HG02943 (cell line): Measurements from ENCODE around the gene SLX9.

ENCODE experiments used
- ATAC-seq: cut with Tn5 transposase; IDR thresholded peaks from one replicate; pipeline ENCODE4 v1.9.1; 2021; ENCODE audit warnings: mild to moderate bottlenecking, low read depth, moderate library complexity; ENCODE audit not compliant: unreplicated experiment

Gene SLX9

DNA sequence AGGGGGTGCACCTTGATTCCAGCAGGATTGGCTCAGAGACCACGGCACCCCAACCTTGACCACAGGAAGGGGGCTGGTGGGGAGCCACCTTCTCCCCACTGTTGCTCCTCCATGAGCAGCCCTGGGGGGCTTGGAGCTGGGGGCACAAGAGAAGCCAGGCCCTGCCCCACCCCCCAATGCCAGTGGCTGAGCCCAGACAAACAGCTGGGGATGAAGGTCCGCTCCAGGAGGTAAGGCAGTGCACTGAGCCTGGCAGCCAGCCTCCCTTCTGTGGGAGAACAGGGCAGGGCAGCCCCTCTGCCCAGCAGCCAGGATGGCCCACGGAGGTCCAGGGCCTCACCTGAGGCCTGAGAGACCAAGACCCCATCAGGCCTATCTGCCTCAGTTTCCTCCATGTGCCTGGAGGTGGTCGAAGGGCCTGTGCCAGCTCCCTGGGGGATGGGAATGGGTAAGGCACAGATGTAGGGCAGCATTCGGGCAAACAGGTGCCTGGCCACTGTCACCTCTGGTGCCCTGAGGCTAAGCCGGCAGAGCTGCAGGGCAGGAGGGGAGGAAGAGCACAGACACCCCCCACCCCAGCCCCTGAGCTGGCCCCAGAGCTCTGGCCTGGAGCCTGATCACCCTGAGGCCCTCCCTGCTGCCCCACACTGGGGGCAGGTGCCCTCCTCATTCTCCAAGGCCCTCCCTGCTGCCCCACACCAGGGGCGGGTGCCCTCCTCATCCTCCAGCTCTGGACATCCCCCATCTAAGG lies 26.2 kb upstream of the SLX9 start:
- ATAC-seq: no peak

DNA sequence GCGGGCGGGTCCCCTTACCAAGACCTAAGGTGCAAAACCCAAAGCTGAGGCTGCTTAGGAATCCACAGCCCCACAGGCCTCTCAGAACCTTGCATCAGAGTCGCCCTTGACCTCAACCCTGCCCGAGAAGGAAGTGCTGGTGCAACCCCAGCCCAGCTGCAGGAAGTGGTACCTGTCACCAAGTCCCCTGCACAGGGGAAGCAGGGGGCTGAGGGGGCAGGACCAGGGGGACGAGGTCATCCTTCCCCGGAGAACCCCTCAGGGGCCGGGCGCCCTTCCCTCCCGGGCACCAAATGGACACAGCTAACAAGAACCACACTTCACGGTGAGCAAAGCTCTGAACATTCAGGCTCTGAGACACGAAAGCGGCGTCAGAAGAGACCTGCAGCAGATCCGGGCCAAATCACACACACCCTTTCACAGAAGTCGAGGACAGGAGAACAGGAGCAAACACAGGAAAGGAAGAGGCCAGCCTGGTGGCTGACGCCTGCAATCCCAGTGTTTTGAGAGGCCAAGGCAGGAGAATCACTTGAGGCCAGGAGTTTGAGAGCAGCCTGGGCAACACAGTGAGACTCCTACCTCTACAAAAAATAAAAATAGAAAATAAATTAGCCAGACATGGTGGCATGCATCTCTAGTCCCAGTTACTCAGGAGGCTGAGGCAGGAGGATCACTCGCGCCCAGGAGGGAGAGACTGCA lies 25.5 kb upstream of the SLX9 start:
- ATAC-seq: no peak

DNA sequence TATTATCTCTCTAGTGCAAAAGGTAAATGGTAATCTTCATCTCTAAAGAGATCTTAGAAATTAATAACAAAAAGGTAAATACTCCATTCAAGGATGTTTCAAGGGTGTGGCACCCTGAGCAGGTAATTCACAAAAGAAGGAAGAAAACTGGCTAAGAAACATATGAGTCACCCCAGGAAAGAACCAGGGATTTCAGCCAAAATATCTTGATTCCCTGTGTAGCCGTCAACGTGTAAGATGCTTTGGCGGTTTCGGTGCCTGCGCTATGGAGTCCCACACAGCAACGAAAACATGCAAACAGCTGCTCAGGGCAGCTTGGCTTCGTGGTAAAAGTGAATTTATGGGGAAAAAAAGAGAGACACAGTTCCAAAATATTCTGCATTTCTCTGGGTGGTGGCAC lies 22.9 kb upstream of the SLX9 start:
- ATAC-seq: no peak

DNA sequence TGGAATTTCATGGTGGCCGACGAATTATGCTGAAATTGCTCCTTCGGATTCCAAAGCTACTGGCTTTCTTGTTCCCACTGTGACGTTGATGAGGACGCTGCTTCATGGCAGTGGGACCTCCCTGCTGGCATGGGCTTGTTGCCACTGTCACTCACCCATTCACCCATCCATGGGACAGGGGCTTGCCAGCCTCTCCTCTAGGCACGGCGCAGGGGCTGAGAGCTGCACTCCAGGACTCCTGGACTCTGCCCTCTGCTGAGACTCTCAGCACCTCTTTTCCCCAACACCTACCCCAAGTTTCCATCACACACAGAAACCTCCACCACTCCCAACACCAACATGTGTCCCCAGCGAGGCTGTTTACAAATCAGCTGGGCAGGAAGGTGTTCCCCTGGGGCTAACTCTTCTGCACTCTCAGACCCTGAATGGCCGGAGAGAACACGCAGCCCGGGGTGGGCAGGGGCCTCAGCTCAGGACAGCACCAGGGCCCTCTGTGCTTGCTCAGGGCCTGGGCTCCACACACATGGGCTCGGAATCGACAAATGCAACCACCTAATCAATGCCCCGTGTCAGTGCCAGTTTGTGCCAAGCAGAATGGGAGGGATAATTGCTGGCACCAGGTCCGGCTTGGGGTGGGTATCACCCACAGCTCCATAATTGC lies 22.3 kb upstream of the SLX9 start:
- ATAC-seq: no peak

DNA sequence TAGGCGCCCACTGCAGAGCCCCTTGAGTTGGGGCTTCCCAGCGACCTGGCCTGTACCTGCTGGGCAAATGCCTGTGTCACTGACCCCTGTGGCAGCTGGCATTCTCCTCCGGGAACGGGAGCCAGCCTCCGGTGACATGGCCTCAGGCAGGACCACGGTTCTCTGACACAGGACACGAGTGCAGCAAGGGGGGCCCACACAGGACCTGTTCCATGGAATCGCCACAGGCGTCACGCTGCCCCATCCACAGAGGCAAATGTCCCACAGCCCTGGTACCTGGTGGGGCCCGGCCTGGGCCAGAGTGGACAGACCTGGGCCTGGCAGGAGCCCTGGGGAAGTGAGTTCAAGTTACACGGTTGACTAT lies 21.7 kb upstream of the SLX9 start:
- ATAC-seq: no peak

DNA sequence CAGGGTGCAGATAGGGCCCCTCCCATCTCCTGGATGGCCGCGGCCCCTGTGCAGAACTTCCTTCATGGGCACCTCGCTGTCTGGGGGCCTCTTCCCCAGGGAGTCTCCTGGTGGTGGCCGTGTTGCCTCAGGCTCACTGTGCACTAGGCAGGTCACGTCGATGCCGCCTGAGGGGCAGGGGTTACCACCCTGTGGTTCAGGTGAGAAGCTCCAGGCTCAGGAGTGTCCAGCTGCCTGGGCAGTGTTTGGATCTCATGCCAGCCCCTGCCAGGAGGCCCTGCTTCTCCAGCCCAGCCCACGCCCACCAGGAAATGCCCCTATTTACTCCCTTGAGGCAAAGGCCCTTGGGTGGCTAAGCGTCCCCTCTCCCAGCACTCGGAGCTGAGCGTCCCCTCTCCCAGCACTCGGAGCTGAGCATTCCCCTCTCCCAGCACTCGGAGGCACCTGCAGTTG lies 21.2 kb upstream of the SLX9 start:
- no peak for ATAC-seq

DNA sequence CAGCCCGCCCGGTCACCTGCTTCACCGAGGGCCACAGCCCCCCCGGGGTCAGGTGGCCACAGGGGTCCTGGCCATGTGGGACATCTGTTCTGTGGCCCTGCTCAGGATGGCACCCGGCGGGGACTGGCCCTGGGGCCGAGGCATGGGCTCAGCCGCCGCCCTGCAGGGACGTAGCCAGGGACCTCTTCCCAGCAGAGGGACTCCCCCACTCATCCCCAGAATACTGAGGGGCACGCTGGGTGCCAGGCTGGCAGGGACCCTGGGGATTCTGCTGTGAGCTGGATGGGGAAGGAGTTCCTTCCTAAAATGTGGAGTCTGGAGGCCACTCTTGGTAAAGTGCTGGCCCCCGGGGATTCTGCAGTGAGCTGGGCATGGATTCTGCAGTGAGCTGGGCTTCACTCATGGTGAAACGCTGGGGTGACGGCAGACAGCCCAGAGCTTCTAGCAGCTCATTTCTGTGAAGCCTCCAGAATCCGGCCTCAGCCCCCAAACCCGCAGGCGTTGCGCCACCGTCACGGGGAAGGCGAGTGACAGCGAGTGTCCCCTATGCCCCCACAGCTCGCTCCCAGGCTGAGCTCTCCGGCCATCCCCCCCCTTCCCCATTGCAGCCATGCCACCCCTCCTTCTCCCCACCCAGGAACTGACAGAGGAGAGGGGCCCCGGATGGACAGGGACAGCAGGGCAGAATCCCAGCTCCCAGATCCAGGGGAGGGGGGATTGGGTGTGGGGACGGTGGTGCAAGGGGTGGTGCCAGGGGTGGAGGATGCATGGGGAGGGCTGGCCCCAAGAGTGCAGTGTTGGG lies 20.5 kb upstream of the SLX9 start:
- ATAC-seq: no peak

DNA sequence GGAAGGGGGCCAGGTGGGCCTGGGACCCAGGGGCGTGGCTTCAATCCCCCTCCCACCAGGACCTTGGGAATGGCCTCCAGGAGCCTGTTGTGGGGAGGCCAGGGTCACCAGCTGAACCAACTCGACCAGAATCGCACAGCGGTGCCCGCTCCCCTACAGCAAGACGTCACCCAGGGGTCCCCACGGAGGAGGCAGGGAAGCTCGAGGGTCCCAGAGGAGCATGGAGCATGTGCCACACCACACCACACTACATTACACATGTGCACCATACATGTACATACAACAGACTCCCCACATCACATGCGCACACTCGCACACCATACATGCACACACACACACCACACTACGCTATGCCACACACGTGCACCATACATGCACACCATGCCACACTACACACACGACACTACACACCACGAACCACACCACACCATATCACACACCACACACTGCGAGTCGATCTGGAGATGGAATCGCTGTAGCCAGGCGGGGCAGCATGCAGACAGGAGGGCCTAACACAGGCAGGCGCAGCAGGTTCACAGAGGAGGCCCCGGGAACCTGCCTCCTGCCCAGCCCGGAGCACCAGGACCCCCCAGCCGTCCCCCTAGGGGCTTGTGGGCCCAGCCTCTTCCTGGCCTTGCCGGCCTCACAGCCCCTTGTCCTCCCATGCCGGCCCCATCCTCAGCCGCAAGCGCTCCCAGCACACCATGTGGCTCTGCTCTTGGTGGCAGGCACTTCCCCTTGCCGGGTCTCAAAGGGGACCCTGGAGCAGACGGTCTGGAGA lies 19.7 kb upstream of the SLX9 start:
- peak; percentile 25 for ATAC-seq

DNA sequence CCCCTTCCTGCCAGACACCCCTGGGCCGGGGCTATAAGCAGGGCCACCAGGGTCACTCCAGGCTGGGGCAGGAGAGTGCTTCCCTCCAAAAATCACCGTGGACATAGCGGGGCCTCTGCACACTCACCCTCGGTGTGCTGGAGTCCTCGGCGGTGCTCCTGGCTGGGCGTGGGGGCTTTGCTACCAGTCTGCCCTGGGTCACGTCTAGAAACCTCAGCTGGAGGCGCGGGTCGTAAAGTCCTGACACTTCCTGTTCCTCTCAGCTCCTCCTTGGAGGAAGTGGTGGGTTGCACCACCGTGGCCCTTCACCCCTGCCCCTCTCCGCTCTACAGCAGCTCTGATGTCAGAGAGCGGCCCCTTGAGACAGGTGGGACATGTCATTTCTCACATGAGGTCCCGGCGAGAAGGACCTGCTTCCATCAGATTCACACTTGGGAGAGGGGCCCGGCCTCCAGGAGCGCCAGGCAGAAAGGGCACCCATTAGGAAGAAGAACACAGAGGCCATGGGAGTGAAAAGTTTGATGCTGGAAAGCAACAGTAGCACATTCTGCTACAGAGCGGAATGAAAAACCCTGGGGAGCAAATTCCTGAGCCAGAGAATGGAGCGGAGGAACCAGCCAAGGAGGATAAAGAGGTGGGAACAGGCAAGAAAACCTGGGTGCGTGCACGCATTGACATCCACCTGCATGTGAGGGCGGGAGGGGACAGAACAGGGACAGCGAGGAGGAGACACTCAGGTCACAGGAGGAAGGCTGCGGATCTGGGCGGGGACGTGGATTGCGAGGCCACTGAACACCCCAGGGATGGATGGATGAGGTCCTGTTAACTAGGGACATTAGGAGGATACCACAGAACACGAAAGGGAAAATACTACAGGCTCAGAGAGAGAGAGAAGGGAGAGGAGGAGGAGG lies 18.9 kb upstream of the SLX9 start, which contains the start of gene ITGB2:
Gene ITGB2 (minus strand): TSS at position 206 of the 911 bp plus-strand sequence. CDS start 10,117 bp downstream, outside the sequence.
- peak; percentile 58 for ATAC-seq

DNA sequence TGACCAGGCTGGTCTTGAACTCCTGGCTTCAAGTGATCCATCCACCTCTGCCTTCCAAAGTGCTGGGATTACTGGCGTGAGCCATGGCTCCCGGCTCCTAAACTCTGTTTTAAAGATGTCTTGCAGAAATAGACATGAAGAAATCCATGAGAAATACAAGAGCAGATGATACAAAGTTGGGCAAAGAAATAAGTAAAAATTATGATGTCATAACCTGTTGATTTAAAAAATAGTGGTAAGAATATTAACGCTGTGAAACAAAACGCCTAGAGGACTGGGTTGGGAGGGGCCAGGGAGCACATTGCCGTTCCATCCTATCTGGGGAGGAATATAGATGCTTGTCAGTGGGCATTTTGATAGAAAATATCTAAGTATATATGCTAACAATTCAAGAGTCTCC lies 17.9 kb upstream of the SLX9 start:
- ATAC-seq: no peak

DNA sequence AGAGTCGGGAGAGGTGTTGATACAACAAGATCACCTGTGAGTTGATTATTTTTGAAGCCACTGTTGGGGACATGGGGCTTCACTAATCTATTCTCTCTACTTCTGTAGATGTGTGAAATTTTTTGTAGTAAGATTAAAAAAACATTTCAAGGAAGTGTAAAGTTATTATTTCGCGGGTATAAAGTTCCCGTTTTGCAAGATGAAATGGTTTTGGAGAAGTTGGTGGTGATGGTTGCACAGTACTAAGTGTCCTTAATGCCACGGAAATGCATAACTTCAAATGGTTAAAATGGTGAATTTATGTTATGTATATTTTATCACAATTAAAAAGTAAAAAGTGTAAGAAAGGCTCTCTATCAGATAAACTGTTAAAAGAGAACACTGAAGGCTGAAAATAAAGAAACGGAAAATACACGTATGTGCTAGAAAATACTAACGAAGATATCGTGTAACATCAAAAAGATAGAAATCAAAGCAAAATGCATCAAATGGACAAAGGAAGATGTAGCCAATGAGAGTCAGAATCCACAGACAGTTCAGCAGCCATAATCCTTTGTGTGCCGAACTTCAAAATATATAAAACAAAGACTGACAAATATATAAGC lies 16.2 kb upstream of the SLX9 start:
- no peak for ATAC-seq

DNA sequence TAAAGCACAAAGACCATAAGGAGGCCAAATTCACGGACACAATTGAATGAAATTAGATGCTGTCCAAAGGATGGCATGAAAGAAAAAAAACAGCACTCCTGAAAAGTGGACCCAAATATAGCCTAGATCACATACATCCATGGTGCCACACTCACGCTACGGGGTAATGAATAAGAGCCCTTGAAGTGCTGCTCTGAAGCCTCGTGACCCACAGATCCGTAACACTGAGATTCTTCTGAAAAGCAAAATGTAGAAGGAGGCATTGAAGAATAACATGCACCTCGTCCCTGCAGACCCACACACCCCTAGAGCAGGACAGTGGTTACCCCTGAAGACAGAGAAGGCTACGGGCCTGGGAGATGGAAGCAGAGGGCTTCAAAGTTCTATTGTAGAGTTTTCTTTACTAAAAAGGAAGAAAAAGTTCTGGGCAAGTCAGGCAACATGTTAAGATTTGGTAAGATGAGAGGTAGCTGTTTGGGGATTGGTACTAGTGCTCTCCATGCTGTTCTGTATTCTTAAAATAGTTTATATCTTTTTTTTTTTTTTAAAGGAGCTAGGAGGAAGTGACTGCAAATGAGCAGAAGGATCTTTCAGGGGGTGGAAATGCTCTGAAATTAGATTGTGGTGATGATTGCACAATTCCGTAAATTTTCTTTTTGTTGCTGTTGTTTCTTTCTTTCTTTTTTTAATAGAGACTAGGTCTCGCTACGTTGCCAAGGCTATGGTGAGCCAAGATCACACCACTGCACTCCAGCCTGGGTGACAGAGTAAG lies 15.0 kb upstream of the SLX9 start:
- ATAC-seq: no peak

DNA sequence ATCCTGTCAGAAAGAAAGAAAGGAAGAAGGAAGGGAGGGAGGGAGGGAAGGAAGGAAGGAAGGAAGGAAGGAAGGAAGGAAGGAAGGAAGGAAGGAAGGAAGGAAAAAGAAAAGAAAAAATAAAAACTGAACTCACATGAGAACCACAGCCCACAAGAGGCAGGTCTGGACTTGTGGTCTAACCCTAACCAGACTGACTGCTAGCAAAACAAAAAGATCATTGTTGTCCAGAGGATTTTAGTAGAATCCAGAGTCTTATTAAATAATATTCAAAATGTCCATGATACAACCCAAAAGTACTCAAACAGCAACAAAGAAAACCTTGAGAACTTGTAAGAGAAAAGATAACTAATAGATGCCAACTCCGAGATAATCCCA lies 14.5 kb upstream of the SLX9 start:
- no peak for ATAC-seq

DNA sequence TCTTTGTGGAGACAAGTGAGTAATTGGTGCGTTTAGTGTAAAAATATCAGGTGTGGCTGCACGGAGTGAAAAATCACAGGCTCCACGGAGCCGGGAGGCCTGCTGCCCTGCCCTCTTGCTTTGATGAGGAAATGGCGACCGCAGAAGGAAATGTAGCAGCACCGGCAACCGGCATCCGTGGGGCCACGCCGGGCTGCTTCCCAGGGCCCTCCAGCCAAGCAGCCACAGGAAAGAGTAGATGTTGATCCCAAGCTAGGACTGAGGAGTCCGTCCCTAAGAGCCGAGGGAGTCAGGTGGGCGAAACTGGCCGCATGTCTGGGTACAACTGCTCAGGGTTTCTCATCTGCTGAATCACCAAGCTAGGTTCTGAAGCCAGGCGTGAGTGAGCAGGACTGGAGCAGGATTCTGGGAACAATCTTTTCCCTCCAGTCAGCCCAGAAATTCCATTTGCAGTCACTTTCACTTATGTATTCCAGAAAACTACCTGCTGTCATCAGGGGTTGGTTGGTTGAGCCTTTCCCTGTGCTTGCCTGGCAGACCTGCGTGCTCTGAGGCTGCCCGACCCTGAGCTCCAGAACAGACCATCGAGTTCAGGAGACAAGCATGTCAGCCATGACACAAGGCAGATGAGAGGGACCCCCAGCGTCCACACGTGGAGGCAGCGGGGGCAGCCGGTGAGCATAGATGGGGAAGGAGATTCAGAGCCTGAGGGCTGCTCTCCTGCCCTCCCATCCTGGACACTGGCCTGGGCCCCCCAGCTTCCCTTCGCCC lies 13.3 kb upstream of the SLX9 start:
- no peak for ATAC-seq

DNA sequence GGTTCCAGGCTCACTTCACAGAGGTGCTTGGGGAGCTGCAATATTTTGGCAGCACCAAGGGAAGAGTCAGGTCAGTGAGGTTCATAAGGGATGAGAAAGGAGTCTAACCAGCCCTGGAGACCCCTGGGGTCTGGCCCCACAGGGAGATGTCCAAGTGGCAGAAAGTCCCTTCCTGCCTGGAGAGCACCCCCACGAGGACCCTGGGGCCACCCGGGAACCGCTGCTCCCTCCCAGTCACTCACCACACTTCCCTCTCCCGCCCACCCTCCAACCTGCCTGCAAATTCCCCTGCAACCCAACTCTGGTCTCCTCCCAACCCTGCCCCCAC lies 12.6 kb upstream of the SLX9 start:
- ATAC-seq: no peak

DNA sequence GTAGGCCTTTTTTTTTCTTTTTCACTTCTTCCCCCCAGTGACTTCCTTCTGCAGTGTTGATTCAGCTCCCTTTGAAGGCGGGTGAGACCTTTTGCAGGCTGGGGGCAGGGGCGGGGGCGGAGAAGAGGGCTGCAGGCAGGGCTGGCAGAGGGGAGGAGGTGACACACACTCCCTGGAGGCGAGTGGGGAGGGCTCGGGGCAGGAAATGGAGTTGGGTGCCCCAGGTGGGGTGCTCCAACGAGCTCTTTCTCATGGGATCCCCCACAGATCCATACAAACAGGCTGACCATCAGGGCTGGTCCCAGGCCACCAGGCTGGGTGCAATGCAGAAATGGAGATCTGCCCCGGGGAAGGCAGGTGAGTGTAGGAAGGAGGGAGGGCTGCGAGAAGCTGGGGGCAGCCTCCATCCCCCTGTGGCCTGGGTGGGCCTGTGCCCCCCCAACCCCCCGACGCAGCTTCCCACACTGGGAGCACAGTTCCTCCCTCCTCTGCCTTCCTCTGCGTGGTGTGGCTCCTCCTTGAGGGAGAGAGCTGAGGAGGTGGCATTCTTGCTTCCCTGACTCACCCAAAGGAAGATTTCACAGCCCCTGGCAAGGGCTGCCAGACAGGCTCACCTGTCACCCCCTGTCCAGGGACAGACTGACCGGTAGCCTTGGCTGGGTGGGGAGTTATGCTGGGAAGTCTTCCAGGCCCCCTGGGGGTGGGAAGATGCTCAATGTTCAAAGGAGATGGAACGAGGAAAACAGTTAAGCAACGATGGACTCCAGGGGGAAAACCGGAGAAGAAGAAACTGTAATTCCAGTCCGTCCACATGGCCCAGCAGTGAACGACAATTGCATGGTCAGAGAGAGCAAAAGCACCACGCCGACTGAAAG lies 12.0 kb upstream of the SLX9 start:
- ATAC-seq: no peak
